HG02642 (cell line): ENCODE measurements around the gene HMGCL.
"Not testable (repeated sequence)": the region's sequence is repeated elsewhere in the genome, so short reads cannot be mapped to it uniquely, and the experiment has no call there.

ENCODE experiments used
- ATAC-seq: cut with Tn5 transposase; IDR thresholded peaks from one replicate; pipeline ENCODE4 v1.9.1; 2021; ENCODE audit warnings: mild to moderate bottlenecking; ENCODE audit not compliant: unreplicated experiment, poor library complexity

Gene HMGCL

DNA sequence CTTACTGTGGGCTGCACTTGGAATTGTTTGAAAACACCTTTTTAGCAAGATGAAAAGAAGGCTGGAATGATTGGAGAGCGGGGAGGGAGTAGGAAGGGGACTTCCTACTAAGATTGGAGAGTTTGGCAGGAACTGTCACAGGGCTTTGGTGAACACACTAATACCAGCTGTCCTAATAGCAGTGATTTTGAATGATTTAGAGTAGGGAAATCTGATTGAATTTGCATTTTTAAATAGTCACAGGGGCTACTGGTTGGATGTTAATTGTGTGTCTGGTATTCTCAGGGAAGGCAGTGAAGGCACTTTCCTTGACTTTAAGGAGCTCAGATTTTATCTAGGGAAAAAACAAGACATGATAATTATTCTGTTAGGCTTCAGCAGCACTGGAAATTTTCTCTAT is 2.5 kb upstream of the HMGCL start:
- ATAC-seq: no peak

DNA sequence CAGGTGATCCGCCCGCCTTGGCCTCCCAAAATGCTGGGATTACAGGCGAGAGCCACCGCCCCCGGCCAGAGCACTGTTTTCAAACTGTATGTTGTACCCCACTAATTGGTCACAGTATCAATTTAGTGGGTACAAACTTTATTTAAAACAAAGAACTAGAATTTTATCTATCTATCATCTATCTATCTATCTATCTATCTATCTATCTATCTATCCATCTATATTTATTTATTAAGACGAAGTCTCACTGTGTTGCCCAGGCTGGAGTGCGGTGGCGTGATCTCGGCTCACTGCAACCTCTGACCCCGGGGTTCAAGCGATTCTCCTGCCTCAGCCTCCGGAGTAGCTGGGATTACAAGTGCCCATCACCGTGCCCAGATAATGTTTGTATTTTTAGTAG is 1.4 kb upstream of the HMGCL start:
- ATAC-seq: not testable (repeated sequence)

DNA sequence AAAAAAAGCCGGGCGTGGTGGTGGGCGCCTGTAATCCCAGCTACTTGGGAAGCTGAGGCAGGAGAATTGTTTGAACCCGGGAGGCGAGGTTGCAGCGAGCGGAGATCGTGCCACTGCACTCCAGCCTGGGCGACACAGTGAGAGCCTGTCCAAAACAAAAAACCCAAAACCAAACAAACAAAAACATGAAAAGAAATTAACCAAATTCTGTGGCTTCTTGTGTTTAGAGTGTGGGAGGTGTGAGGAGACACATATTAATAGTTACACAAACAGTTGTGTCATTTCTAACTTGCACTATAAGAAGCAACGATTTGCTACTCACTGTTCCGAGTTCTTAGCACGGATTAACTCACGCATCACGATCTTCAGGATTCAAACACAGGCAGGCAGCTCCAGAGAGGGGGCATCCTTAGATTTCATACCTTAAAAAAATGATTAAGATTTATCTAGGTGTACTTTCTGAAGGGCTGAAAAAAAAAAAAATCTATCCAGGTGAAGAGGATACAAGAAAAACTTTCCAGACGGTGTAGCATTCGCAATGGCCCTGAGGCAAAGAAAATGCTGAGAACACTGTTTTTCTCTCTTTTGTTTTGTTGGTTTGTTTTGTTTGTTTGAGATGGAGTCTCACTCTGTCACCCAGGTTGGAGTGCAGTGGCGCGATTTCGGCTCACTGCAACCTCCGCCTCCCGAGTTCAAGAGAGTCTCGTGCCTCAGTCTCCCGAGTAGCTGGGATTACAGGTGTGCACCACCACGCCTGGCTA is 713 bp upstream of the HMGCL start:
- peak; percentile 53 for ATAC-seq

GRCh38 chr1:23824711-23825075 is 536 bp downstream of the HMGCL start:
- ATAC-seq: no peak

DNA sequence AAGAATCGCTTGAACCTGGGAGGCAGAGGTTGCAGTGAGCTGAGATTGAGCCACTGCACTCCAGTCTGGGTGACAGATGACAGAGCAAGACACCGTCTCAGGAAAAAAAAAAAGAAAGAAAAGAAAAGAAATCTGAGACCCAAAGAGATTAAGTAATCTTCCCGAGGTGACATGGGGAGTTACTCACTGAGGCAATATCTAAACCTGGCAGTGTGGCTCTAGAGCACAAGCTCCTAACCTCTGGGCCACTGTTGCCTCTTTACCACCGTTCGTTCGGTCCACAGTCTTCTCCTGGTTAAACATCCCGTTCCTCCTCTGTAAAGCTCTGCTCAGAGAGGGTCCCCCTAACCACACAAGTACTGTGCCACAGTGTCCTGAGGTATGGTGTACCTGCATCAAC is 1.5 kb downstream of the HMGCL start:
- no peak for ATAC-seq

DNA sequence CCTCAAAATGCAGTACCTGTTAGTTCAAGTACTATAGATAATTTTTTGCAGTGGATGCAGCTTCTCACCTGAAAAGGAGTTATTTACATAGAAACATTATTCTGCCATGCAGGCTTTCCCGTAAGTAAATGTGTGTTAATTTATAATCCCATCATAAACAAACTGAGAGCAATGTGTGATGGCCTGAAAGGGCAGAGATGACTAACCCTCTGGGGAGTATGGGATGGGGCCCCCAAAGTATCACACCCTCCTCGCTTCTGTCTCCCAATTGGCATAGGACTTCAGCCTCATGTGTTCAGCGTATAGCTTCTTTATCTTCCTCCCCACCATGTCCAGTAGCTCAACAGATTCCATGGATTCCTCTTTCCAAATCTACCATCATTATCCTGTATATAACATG is 7.6 kb downstream of the HMGCL start:
- ATAC-seq: no peak

- no peak for ATAC-seq
Measured at GRCh38 chr1:23816906-23817305, 8.3 kb downstream of the HMGCL start.

GRCh38 chr1:23816361-23816760 is 8.9 kb downstream of the HMGCL start:
- ATAC-seq: no peak

GRCh38 chr1:23814016-23814415 is 11.2 kb downstream of the HMGCL start:
- no peak for ATAC-seq

- ATAC-seq: peak; percentile 61
Measured at GRCh38 chr1:23810818-23811540, 14.2 kb downstream of the HMGCL start.

GRCh38 chr1:23809751-23810171 is 15.5 kb downstream of the HMGCL start:
- ATAC-seq: peak; percentile 57

DNA sequence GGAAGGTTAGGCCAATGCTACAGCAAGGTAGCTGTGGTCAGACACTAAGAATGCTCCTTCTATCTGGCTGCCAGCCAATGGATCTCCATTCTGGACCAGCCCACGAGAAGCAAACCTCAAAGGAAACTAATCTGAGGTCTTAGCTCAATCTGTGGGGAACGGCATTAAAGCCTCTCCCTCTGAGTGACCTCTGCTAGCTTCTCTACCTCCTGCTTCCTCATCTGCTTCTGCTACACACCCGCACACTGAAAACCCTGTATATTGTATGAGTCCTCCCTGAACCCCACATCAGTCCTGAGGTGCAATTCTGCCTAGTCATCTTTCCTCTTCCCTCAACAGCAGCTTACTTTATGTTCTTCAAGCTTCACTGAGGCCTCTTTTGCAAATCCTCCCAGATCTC is 17.8 kb downstream of the HMGCL start:
- no peak for ATAC-seq

DNA sequence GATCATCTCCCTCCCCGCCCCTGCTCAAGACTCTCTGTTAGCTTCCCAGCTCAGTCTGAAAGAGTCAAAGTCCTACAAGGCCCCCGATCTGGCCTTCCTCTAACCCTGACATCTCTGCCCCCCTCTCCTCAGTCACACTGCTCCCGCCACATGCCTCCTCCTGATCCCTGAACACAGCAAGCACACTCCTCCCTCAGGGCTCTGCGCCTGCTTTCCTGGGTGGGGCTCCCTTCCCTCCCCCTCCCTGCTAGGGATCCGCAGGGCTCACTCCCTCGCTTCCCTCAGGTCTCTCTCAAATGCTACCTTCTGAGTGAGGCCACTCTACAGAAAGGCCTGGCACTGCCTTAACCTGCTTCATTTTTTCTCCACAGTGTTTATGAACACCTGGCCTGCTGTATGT is 18.9 kb downstream of the HMGCL start:
- ATAC-seq: no peak

DNA sequence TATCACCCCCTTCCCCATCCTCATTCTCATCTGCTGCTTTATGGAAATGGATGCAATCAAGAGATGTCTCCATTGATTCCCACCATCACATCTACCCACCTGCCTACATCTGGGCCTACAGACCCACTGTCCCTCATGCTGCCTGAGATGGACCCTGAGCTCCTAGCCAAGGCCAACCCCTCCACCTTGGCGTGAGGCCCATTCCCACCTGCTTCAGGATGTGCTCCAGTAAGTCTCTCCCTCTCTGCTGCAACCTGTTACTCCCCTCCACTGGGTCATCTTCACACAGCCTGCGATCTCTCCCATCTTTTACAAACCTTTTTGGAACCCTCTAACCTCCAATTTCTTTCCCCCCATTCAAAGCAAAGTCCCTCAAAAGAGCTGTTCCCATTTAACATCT is 20.2 kb downstream of the HMGCL start:
- ATAC-seq: no peak

- no peak for ATAC-seq
Measured at GRCh38 chr1:23804183-23804835, 20.9 kb downstream of the HMGCL start.

DNA sequence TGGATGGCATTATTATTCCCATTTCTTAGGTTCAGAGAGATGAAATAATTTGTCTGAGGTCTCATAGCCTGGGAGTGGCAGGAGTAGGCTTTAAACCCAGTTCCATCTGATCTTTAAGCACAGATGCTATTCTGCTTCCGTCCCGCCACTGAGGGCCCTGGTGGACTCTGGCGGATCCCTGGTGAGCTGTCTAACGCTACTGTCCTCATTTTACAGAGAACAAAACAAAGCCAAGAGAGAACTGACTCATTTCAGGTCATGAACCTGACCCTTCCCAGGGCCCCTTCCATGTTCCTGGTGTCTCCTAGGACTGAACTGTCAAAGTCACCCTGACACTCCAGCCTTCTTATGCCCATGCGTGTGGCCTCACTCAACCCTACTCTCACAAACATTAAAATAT is 21.6 kb downstream of the HMGCL start:
- no peak for ATAC-seq

GRCh38 chr1:23802809-23803342 is 22.4 kb downstream of the HMGCL start:
- ATAC-seq: not testable (repeated sequence)

DNA sequence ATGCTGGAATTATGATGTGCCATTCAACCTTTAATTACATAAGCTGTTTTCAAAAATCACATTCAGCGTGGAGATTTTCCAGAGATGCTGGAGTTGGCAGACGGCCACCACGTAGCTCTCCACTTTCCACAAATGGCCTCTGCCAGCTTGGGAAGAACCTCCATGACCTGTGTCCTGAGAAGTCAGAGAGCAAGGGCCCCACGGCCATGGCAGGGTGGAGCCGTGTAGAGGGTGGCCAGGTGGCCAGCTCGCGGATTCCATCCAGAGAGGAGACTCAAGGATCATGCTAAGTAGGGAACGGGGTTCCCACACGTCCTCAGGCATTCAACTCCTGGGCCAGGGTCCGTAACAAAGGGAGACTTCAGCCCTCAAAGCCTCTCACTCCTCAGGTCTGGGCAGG is 23.4 kb downstream of the HMGCL start:
- no peak for ATAC-seq

- no peak for ATAC-seq
Measured at GRCh38 chr1:23801338-23801748, 23.9 kb downstream of the HMGCL start.

GRCh38 chr1:23800400-23801337 is 24.6 kb downstream of the HMGCL start, which contains the start of gene GALE:
TSS of gene GALE (minus strand) at chr1:23800754. CDS start at chr1:23799007, 1,747 bp downstream.
- peak; percentile 78 for ATAC-seq
